HG03558 (cell line): Measurements from ENCODE around the gene CHRND.

Experiments used
- ATAC-seq: cut with Tn5 transposase; IDR thresholded peaks from one replicate; pipeline ENCODE4 v1.9.1; 2021; ENCODE audit warnings: moderate number of reproducible peaks; ENCODE audit not compliant: unreplicated experiment; ENCODE audit errors: extremely low read depth

CHRND gene

GRCh38 chr2:232487385-232488096 lies 38.4 kb upstream of the CHRND start, which contains the start of gene ECEL1:
ECEL1 (minus strand) TSS chr2:232487834; CDS start chr2:232486653, 1,181 bp downstream.
- no peak for ATAC-seq

- no peak for ATAC-seq
These were observed 37.8 kb upstream of the CHRND start for GRCh38 chr2:232488097-232488711.

- no peak for ATAC-seq
These were observed 37.1 kb upstream of the CHRND start for GRCh38 chr2:232488721-232489300.

DNA sequence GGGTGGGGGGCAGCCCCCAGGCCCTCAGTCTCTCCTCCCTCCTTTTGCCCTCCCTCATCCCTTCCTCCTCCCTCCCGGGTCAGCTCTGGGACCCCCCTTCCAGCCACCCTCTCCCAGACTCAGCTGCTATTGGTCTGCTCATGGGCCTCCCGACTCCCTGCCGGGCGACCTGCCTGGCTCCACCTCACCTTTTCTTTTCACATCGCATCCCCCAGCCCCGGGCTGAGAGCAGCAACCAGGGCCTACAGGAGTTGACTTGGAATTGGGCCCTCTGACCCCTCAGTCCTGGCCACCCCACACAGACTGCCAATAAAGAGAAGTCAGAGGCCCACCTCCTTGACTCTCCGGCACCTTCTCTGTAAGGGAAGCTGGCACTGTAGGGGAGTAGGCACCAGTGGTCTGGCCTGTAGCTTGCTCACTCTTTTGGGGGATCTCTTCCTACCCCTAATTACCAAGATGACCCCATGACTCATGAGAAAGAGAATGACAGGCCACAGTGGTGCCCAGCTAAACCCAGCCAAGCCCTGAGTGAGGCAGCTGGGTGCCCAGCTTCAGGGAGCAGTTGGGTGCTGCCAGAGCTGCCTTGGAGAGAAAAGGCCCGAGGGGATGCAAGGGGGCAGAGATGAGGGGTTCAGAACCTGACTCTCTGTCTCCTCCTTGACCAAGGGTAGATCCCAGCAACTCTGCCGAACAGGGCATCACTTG lies 36.3 kb upstream of the CHRND start:
- no peak for ATAC-seq

DNA sequence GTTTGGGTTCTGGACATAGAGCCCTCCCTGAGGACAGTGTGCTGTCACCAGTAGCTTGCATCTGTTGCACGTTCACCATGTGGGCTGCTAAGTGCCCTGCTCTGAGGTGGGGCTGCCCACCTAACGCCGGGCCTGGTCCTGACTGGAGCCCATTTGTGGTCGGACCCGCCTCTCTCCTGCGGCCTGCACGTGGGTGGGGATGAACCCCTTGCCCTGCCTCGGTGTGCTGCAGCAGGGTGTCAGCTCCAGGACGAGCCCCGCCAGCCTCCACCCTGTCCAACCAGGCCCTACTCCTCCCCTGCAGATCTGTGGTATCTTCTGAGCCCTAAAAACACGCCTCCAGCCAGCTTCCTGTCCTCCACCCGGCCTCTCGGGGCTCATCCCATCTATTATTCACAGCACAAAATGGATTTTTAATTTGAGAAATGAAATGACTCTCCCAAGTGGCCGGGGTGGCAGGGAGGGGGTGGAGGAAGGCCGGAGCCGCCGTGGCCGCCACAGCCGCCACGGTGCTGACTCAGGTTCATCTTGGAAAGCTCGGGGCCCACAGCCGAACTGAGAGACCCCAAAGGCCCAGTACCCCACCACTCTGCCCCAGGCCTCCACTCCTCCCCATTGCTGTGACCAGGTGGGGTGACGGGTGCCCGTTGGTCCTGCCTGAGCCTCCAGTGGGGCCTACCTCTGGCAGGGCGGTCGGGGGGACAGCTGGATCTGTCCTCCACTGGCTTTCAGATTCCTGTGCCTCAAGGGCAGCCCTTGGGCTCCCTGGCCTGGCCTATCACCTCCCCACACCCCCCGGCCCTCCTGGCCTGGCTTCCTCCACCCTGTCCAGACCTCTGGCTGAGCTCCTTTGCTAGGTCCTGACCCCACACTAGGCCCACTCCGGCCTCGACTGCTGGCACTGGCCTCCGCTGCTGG lies 35.5 kb upstream of the CHRND start:
- ATAC-seq: no peak

GRCh38 chr2:232491139-232491780 lies 34.7 kb upstream of the CHRND start:
- ATAC-seq: no peak

DNA sequence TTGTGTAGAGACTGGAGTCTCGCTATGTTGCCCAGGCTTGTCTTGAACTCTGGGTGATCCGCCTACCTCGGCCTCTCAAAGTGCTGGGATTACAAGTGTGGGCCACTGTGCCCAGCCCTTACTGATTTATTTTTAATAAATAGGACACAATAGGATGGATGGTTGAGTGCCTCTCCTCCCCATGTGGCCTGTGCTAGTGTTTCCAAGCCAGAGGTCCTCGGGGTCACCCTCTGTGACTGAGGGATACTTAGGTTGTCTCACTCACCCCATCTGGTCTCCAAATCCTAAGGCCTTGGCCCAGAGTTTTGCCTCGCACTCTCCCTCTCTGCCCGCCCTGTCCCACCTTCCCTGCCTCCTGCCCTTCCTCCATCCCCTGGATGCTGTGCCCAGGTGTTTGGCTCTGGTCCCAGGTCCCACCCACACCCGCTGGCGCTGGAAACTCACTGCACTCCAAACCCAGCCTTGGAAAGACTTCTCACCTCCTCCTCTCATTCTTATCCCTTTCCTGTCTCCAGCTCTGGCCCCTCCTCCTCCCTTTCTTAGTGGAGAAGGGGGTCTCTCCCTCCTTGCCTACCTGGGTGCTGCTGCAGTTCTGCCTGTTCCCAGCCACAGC lies 33.6 kb upstream of the CHRND start:
- ATAC-seq: no peak

DNA sequence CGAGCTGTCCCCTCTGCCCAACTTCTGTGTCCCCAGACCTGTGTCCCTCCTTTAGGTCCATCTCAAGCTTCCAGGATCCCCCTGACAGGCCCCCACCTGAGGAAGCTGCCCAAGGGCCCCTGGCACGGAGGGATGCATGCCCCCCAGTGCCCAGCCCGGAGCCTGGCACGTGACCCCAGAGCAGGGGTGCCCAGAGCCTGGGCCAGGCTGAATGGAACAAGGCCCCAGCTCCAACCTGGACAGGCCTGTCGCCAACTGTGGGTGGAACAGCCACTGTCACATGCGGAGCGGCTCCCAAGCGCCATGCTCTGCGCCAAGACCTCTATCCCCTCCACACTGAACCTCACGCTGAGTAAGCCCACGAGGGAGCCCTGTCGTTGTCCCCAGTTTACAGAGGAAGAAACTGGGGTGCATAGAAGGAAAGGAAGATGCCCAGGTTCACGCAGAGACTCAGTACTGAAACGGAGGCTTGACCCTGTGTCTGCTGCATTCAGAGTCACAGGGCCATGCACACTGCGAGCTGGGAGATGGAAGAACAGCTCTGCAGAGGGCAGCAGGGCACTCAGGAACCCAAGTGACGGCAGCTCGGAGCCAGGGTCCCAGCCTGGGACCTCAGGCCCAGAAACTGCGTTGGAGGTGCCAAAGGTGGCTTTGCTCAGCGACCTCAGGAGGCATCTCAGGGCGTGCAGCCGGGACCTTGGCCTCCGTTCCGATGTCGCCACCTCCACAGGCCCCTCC lies 32.8 kb upstream of the CHRND start:
- ATAC-seq: no peak

GRCh38 chr2:232493701-232494474 lies 32.1 kb upstream of the CHRND start:
- ATAC-seq: no peak

DNA sequence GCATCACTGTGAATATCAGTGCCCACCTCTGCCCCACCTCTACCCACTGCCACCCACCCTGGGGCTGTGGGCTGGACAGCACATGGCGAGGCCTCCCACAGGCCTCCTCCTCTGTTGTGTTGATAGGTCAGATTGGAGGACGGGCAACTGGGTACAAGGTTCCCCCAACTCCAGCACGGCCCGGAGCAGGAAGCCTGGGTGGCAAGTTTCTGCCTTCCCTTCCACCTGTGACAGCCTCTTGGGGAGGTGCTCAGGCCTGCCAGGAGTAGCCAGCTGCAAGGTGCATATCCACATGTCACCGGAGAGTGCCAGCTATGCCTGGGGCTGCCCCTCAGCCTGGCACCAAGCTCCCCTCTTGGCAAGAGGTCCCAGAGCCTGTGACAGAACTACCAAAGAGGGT lies 31.4 kb upstream of the CHRND start:
- no peak for ATAC-seq

DNA sequence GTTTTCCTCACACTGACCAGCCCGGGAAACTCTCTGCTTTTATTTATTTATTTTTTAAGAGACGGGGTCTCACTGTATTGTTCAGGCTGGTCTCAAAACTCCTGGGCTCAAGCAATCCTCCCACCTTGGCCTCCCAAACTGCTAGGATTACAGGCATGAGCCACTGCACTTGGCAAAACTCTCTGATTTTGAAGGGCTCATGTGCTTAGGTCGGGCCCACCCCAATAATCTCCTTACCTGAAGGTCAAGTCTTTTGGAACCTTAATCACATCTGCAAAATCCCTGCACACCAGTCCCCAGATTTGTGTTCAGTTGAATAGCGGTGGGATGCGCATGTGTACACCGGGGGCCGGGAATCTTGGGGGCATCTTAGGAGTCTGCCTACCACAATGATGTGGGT lies 30.7 kb upstream of the CHRND start:
- no peak for ATAC-seq

DNA sequence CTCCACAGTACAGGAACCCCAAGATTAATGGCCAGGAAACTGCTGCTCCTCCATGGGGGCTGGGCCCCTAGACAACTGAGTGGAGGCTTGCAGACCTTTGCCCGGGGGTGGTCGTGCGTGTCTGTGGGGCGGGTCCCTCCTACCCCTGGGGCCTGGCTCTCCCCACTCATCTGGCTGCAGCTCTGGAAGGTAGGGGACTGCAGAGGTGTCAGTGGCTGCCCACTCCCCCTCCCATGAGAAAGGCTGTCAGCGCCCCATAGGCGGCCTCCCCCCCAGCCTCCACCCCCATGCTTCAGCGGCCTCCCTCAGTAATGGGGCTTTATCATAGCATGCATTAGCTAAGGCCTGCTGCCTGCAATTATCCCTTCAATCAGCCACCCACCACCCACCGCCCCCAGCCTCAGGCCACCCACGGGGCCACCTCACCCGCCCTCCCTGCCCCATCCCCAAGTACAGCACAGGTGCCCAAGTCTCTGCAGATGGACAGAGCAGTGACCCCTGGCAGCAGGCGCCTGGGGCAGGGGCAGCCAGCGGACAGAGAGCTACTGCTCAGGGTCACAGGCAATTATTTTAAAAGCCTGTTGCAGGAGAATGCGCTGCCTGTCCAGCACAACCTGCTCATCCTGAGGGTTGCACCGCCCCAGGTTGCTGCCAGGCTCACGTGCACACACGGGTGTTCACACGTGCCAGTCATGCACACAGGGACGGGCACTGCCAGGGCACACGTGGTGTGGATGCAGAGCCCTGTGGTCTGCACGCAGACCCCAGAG lies 29.3 kb upstream of the CHRND start:
- no peak for ATAC-seq

DNA sequence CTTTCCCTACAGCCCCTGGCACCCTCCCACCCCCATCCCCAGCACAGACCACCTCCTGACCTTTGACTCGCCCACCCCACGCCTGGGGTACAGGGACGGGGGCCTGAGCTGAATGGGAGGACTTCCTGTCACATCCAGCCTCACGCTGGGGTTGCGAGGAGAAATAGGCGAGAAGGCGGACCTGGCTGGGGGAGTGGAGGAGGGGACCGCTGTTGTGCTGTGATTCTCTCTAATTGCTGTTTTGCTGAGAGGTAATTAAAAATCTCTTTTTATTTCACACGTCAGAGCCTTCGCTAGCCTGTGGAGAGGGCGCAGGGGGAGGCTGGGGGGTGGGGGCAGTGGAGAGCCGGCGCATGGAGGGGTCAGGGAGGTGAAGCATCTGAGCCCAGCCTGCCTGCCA lies 28.6 kb upstream of the CHRND start:
- no peak for ATAC-seq

DNA sequence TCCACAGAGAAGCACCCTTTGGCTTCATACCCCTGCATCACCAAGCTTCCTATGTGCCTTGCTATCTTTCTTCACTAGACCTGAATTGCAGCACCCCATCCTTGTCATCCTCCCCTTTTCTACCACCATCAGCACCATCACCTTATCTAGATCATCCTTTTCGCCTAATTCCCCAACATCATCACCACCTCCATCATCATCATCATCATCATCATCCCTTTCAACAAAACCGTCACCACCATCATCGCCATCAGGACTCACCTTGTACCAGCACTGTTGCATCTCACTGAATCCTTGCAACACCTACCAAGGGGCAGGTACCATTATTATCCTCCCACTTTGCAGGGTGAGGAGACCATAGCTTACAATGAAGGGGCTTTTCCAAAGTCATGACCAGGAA lies 27.5 kb upstream of the CHRND start:
- ATAC-seq: no peak

DNA sequence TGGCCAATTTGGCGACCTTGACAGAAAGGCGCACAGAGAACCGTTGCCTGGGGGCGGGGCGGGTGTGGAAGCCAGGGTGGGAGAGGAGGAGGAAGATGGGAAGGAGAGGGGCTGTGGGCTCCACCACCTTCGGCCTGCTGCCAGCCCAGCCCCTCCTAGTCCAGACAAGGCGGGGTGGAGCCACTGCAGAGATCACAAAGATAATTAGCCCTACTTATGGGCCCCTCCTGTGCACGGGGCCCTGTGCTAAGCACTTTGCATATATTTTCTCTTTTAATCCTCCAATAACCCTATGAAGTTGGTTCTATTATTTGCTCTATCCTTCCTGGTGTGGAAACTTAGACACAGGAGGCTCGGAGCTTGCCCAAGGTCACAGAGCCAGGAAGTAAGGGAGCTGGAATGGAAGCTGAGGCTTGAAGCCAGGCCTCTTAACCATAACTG lies 24.6 kb upstream of the CHRND start:
- no peak for ATAC-seq

DNA sequence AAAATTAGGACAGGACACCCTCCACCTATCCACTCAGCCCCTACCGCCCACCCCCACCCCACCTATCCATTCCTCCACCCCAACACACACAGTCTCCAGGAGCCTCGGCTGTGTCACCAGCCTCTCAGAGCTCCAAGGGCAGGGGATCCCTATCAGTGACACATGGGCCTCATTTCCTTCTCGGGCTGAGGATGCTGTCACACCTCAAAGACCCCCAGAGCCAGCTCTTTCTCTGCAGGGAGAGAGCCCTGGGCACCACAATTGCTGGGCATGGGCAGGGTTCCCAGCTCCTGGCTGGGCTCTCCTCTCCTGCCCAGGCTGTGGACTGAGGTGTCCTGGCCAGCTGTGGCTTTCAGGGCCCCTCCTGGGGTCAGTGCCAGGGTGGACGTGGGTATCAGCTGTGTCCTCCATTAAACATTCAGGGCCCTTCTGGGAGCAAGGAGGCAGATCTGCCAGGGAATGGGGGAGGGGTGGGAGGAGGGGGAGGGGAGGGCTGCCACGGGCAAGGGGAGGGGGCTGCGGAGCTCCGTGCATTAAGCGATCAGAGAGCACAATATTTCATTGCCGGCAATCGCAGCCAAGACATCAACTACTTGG lies 24.1 kb upstream of the CHRND start:
- no peak for ATAC-seq

DNA sequence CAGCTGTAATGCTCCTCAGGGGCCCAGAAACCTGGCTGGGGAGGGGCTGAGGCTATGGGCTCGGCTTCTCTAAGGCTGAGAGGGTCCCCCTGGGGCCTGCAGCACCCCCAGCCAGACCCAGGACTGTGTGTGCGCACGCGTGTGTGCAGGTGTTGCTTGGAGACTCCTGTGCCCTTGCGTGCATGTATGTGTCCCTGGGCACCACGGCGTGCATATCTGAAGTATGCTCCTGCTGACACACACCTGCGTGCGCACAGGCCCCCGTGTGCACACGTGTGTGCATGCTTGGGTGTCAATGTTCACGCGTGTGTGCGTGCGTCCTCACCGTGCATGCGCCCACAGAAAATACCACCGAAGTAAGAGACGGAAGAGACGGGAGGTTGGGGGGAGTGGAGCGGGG lies 23.4 kb upstream of the CHRND start:
- no peak for ATAC-seq
